ENCODE results near the gene TATDN3. TPM values are rescaled to one million over a fixed set of nuclear protein-coding genes. Genes with fewer than 3 reads are reported as not detected.

Gene TATDN3
- total and polyA plus RNA-seq, 2 of the 8 experiments (the other 6 are each of a cell fraction or from before 2014, with no cell fraction given): 6.9 to 19.4 TPM

DNA sequence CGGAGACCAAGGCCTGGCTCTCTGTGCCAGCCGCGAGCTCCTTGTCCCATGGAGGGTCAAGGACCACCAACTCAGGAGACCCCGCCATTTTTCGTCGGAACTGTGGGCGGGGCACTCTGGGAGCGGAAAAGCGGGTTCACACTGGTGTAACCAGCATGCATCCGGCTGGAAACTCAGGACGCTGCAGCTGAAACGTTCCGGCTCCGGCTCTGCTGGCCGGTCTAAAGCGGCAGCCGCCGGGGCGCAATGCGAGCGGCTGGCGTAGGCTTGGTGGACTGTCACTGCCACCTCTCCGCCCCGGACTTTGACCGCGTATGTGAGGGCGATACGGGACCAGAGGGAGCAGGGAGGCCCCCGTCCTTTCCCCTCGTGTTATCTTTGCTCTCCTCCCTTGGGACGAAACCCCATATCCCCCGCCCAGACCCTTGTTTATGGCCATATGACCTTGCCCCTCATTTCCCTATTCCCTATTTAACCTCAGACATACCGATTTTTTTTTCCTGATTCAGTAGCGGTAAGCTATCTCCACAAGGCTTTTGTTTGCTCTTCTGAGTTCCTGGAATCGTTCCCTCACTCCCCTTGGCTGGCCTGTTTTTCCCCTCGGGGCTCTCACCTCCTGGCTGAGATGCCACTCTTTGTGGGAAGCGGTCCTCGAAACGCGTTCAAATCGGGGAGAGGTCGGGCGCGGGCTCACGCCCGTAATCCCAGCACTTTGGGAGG lies at the start of gene TATDN3, which contains the start of gene NSL1 (continued):
- TF ChIP-seq GABPA (IDR thresholded peaks at IDR 0.05; ENCODE audit: borderline replicate concordance, insufficient read depth, low read length) (peak; percentile 98), SUZ12 (IDR thresholded peaks at IDR 0.05; ENCODE audit: low read length) (no peak), SAP30 (IDR thresholded peaks at IDR 0.05; ENCODE audit: insufficient read depth, insufficient replicate concordance, low read length) (peak; percentile 53), POLR2AphosphoS5 (IDR thresholded peaks at IDR 0.05; ENCODE audit: low read depth, low read length) (peak; percentile 93), CREB1 (IDR thresholded peaks at IDR 0.05) (peak; percentile 68), TCF12 (IDR thresholded peaks at IDR 0.05; ENCODE audit: low read depth, low read length) (peak; percentile 76; the same call in 1 of the 2 replicates), JUND (IDR thresholded peaks at IDR 0.05; ENCODE audit: low read length) (no peak), EGR1 (IDR thresholded peaks at IDR 0.05; ENCODE audit: borderline replicate concordance, low read depth, low read length) (0 out of 2 replicates have a peak, but pooled peaks have one; percentile 47), TEAD4 (IDR thresholded peaks at IDR 0.05; ENCODE audit: low read depth, low read length) (peak; percentile 57), EZH2 (IDR thresholded peaks at IDR 0.05; ENCODE audit: low read depth, low read length, severe bottlenecking) (no peak), HDAC6 (IDR thresholded peaks at IDR 0.05; ENCODE audit: low read depth, low read length) (no peak), TAF7 (optimal IDR thresholded peaks at IDR 0.05; ENCODE audit: borderline replicate concordance, low read depth, low read length) (peak; percentile 98), CBX5 (IDR thresholded peaks at IDR 0.05; ENCODE audit: low read depth, low read length) (no peak), SIRT6 (IDR thresholded peaks at IDR 0.05; ENCODE audit: low read length) (no peak), SIN3A (conservative IDR thresholded peaks at IDR 0.05 in 1 of 2, IDR thresholded peaks at IDR 0.05 in 1 of 2; ENCODE audit: low read depth in 1 of 2, low read length in 2 of 2) (peak; percentile 92 to 99), SIX5 (IDR thresholded peaks at IDR 0.05; ENCODE audit: low read depth, low read length) (peak; percentile 43; the same call in 1 of the 2 replicates), KDM4A (IDR thresholded peaks at IDR 0.05; ENCODE audit: low read depth, low read length, severe bottlenecking) (peak; percentile 10), TBP (IDR thresholded peaks at IDR 0.05; ENCODE audit: low read depth, low read length) (peak; percentile 97), GTF2F1 (IDR thresholded peaks at IDR 0.05; ENCODE audit: borderline replicate concordance, low read depth, low read length) (peak; percentile 70; the same call in 1 of the 2 replicates), BACH1 (IDR thresholded peaks at IDR 0.05; ENCODE audit: low read length) (peak; percentile 47), CBX8 (IDR thresholded peaks at IDR 0.05; ENCODE audit: borderline replicate concordance, low read depth, low read length) (no peak), POLR2A (IDR thresholded peaks at IDR 0.05; ENCODE audit: control extremely low read depth in 1 of 2, low read depth in 2 of 2, low read length in 2 of 2) (peak; percentile 67 to 97)
- TF ChIP-seq, protein P1, sequence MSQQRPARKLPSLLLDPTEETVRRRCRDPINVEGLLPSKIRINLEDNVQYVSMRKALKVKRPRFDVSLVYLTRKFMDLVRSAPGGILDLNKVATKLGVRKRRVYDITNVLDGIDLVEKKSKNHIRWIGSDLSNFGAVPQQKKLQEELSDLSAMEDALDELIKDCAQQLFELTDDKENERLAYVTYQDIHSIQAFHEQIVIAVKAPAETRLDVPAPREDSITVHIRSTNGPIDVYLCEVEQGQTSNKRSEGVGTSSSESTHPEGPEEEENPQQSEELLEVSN (IDR thresholded peaks at IDR 0.05): peak; percentile 72
